NCI-H446 (cell line): ENCODE results near the gene CAND2.

ENCODE experiments used
- DNase-seq, 2 experiments: peaks; one replicate each; lab custom pipeline; 2025; lab: John Stamatoyannopoulos, UW

The CAND2 gene

GRCh38 chr3:12796171-12797123 is at the start of gene CAND2:
CAND2 (plus strand) TSS chr3:12796680; CDS start chr3:12796721, 41 bp downstream.
- DNase-seq, result peak; percentile 15 to 69

- no peak for DNase-seq
Measured at GRCh38 chr3:12748477-12748876, 48.0 kb upstream of the CAND2 start.

- DNase-seq, result peak; percentile 7 to 17
Measured at GRCh38 chr3:12750223-12750622, 46.3 kb upstream of the CAND2 start.

GRCh38 chr3:12750658-12751071 is 45.8 kb upstream of the CAND2 start:
- DNase-seq, result peak in 1 of 2 experiments; percentile 40

GRCh38 chr3:12751571-12751970 is 44.9 kb upstream of the CAND2 start:
- no peak for DNase-seq

DNA sequence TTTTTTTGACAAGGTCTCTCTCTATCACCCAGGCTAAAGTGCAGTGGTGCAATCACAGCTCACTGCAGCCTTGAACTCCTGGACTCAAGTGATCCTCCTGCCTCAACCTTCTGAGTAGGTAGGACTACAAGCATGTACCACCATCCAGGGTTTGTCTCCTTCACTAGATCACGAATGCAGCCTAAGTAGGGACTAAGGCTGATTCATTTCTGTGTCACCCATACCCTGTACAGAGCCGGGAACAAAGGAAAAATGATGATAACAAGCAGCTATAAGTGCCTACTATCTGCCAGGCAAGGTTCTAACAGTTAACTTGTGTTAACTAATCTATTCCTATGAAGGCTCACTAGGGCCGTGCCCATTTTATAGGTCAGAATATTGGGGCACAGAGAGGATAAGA is 44.4 kb upstream of the CAND2 start:
- no peak for DNase-seq

DNA sequence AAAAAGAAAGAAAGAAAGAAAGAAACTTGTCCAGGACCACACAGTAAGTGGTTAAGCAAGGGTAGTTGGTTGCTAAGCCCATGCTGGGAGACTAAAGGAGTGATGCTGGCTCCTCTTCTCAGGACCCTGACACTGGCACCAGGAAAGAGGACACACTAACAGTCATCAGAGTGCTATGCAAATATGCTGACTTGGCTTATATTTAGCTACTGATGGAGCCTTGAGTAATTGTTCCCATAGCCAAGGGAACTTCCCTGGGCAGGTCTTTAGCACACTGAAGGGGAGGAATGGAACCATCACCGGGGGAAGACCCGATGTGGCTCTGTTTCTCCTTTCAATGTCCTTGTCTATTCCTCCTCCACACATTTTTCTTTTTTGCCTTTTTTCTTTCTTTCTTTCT is 43.7 kb upstream of the CAND2 start:
- no peak for DNase-seq

DNA sequence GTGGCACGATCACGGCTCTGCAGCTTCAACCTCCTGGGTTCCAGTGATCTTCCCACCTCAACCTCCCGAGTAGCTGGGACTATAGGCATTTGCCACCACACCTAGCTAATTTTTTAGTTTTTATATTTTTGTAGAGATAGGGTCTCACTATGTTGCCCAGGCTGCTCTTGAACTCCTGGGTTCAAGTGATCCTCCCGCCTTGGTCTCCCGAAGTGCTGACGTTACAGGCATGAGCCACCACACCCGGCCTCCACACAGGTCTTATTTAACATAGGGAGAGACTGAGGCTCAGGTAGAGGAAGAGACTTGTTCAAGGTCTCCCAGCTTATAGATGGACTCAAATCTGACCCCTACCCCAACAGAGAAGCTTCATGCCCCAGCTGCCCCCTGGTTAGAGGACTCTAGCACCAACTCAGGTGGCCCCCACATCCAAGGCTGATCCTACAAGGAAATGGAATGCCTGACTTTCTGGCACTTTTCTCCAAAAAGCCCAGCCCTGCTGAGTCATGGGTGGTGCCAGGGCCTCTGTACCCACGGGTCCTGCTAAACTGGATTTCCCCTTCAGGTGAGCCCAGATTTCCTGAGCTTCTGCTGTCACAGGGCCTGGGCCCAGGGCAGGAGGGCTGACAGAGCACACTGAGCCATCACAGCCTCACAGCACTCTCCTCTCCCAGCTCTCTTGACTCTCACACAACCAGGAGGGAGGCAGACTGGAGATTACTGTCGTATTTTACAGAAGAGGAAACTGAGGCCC is 43.0 kb upstream of the CAND2 start:
- DNase-seq, result no peak

DNA sequence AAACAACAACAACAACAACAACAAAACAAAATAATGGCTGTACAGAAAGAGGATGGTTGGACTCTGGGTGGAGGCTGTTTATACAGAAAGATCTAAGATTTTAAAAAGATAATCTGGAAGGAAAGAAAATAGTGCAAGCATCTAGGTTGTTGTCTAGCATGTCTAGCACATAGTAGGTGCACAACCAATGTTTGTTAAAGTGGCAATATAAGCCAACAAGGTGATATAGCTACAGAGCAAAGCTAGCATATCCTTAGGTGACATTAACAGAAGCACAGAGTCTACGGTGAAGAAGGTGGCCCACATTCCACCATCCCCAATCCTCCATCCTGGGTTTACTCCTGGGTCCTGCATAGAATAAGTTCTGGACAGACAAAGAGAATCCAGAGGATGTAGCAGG is 42.2 kb upstream of the CAND2 start:
- no peak for DNase-seq

DNA sequence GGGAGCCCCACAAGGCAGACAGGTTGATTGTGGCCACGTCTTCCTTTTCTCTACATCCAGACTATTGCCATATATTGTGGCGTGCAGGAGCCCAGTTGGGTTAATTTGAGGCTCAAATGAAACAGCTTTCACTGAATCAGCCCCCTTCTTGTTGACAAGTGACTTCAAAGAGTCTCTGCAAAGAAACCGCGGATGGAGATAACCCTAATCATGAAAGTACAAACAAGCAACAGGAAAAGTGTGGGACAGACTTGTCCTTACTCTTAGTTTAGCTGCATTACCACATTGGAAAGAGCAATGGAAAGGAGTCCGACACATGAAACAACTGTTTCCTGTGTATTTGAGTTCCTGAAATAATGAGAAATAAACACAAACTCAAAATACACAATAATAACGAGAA is 40.7 kb upstream of the CAND2 start:
- DNase-seq, result no peak

DNA sequence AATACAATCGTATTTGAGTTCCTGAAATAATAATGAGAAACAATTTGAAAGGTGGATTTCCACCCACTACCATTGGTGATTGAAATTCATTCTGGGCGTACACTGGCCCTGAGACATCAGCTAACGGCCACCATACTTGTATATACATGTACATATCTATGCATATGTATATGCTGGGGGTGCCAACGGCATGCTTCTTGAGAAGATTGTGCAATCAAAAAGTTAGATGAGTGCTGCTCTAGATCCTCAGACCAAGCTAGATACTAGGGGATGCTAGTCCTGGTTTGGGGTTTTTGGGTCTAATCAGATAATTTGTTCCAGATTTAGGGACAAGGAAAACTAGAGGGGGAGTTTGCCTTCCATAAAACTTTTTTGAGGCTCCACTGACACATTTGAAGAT is 40.3 kb upstream of the CAND2 start:
- DNase-seq, result no peak

DNA sequence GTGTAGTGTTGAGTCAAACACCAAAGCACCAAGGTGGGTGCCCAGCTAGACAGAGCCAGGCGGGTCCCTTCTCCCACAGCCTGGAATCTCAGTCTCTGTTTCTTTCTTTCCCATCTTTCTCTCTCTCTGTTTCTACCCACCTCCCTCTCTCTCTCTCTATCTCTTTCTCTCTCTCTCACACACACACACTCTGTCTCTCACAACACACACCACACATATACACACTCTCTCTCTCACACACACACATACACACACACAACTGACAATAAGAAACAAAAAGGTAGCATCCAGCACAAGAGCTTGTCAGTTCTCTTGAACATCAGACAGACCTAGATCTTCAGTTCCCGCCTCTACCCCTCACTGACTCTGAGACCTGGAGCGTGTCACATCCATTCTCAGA is 39.8 kb upstream of the CAND2 start:
- no peak for DNase-seq

- DNase-seq, result peak in 1 of 2 experiments; percentile 39
Measured at GRCh38 chr3:12758025-12758781, 38.3 kb upstream of the CAND2 start.

GRCh38 chr3:12759097-12759679 is 37.3 kb upstream of the CAND2 start, which contains the start of gene TMEM40:
TMEM40 (minus strand) TSS chr3:12759259; CDS start chr3:12749832, 9,427 bp downstream.
- DNase-seq, result no peak

GRCh38 chr3:12759693-12760565 is 36.6 kb upstream of the CAND2 start:
- DNase-seq, result no peak

DNA sequence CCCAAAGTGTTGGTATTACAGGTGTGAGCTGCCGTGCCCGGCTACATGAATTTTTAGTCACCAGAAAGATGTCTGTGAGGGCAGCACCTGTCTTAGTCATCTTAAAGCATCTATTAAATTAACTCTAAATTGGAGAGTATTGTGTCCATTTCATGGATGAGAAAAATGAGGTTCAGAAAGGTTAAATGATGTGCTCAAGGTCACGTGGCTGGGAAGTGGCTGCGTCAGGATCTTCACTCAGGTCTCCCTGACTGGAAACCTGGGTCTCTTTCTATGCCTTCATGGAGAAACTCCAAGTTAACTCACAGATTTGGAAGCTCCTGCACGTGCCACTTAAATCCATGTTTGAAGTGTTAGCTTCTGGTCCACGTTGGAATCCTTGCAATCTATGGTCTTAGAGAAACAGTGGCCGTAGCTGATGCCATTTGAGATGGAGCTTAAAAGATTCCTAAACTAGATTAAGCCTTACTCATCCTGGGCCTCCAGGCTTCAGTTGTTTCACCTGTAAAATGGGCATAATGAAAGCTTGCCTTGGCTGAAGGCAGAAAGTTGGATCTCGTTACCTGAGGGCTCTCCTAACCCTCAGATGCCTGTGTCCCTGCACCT is 32.2 kb upstream of the CAND2 start:
- no peak for DNase-seq

DNA sequence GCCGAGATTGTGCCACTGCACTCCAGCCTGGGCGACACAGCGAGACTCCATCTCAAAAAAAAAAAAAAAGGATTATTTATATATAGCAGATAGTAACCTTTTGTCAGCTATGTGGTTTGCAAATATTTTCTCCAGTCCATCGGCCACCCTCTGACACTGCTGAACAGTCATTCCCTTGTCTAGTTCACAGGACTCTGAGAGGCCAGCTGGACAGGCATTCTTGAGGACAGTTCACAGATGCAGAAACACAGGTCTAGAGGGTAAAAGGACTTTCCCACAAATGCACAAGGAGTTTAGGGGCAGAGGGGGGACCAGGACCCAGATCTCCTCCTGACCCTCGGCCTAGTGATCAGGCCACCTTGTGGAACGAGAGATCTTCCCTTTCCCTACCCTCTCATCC is 29.9 kb upstream of the CAND2 start:
- no peak for DNase-seq

GRCh38 chr3:12768579-12769527 is 27.6 kb upstream of the CAND2 start:
- no peak for DNase-seq

DNA sequence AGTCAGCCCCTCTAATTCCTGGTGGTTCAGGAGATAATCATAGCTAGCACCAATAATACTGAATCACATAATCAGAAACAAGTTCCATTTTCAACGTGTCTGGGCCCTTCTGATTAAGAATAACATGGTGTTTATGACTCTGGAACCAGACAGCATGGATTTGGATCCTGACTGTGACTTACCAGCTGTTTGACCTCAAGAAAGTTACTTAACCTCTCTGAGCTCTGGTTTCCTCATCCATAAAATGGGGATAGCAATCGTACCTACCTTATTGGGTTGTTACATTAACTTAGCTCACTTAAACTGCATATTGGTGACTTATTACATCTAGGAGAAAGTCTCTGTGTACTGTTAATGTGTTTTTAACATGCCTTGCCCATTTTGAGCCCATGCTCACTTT is 26.7 kb upstream of the CAND2 start:
- no peak for DNase-seq
